Thyroid gland (tissue), 4 donors: Measurements from ENCODE around the gene TBCD. TPM values are rescaled to one million over a fixed set of nuclear protein-coding genes. Genes with fewer than 3 reads are reported as not detected.
A peak's percentile ranks its signal among the peaks of the same experiment; 100 is the strongest.

ENCODE experiments used
- DNase-seq, 2 donors: peaks; one replicate each; pipeline ENCODE4 v3.0.0-alpha.2; 2019
- H3K27ac ChIP-seq, 3 donors: fragments of 200-600 bp; sonication (generic); 1 replicate in 2 of 3; 2 replicates in 1 of 3; pipeline ENCODE4 v1.5.1; 2016 to 2019; ENCODE audit warnings: mild to moderate bottlenecking in 1 of 3, moderate library complexity in 1 of 3
- H3K27me3 ChIP-seq: fragments of 200-600 bp; sonication (generic); one replicate; pipeline ENCODE4 v1.5.1; 2019
- H3K36me3 ChIP-seq, 2 donors: fragments of 200-600 bp; sonication (generic); one replicate each; pipeline ENCODE4 v1.5.1; 2016 to 2019
- H3K4me1 ChIP-seq, 2 donors: fragments of 200-600 bp; sonication (generic); one replicate each; pipeline ENCODE4 v1.5.1; 2017 to 2019
- H3K4me3 ChIP-seq, 3 donors: fragments of 200-600 bp; sonication (generic); replicated peaks in 1 of 3; 1 replicate in 2 of 3; 2 replicates in 1 of 3; pipeline ENCODE4 v1.5.1; 2016; ENCODE audit warnings: mild to moderate bottlenecking in 1 of 3
- H3K9me3 ChIP-seq: fragments of 200-600 bp; sonication (generic); one replicate; pipeline ENCODE4 v1.5.1; 2017
- CTCF ChIP-seq, 6 experiments: fragments of 200-600 bp in 3 of 6; fragments of 450-650 bp in 3 of 6; sonication (generic) in 3 of 6; IDR thresholded peaks; one replicate each; pipeline ENCODE4 v1.5.1; 2016 to 2019; ENCODE audit warnings: antibody characterized with exemption in 6 of 6, mild to moderate bottlenecking in 2 of 6, inconsistent platforms in 1 of 6, moderate library complexity in 1 of 6
- POLR2A ChIP-seq, 2 donors: fragments of 450-650 bp; IDR thresholded peaks; one replicate each; pipeline ENCODE4 v1.6.1; 2017; ENCODE audit warnings: antibody characterized with exemption in 2 of 2, mild to moderate bottlenecking in 2 of 2, moderate library complexity in 1 of 2
- WGBS, 2 donors: methylation state at CpG; one replicate each; pipeline ENCODE4 v1.1.5; 2017; 5-methylcytosine and 5-hydroxymethylcytosine counted together
- intact Hi-C: fragments of 100-400 bp; cut with DNase I; formaldehyde crosslinking; loops from one replicate; pipeline ENCODE4 v1.15.1; 2023
- total RNA-seq, 4 donors: library from RNA; depleted of rRNA; stranded (reverse); fragments of >200 nt; gene quantifications; one replicate each; pipeline ENCODE4 v1.2.3, GENCODE V29; 2016

The TBCD gene
- total RNA-seq, 4 donors from 2014 or later = 72.6 to 85.9 (median 79.6) TPM

GRCh38 chr17:82790391-82790790, 38.5 kb downstream of the TBCD start:
- H3K9me3 ChIP-seq = no peaks in the 10 kb centered on the region
- no peak overlapping the region for H3K4me3 ChIP-seq
- H3K27me3 ChIP-seq = no peaks in the 10 kb centered on the region
- H3K27ac ChIP-seq = no peak overlapping the region
- no peak for DNase-seq
- WGBS, 2 donors = 95 to 97% methylated on average over 7 to 13 of the region's 13 CpGs
- TF ChIP-seq CTCF (IDR thresholded peaks at IDR 0.05) (no peak), POLR2A (IDR thresholded peaks at IDR 0.05) (no peak)
- no peaks in the 10 kb centered on the region for H3K36me3 ChIP-seq
- intact Hi-C loops = no loop called here
- H3K4me1 ChIP-seq = no peaks in the 10 kb centered on the region

GRCh38 chr17:82791532-82791931, 39.7 kb downstream of the TBCD start:
- Histone ChIP-seq H3K4me3 (no peak overlapping the region), H3K4me1 (no peaks in the 10 kb centered on the region), H3K27me3 (no peaks in the 10 kb centered on the region), H3K27ac (no peak overlapping the region), H3K36me3 (no peaks in the 10 kb centered on the region), H3K9me3 (no peaks in the 10 kb centered on the region)
- 86 to 89% methylated on average over 11 to 12 of the region's 12 CpGs for WGBS, 2 donors
- intact Hi-C loops = no loop called here
- no peak for DNase-seq
- no peak for TF ChIP-seq POLR2A (IDR thresholded peaks at IDR 0.05)
- no peak for TF ChIP-seq CTCF (IDR thresholded peaks at IDR 0.05)

- no peak for TF ChIP-seq CTCF (IDR thresholded peaks at IDR 0.05)
- TF ChIP-seq POLR2A (IDR thresholded peaks at IDR 0.05) = no peak
- H3K27ac ChIP-seq = no peak overlapping the region
- no peaks in the 10 kb centered on the region for H3K4me1 ChIP-seq
- no peak for DNase-seq
- H3K36me3 ChIP-seq = no peaks in the 10 kb centered on the region
- no peaks in the 10 kb centered on the region for H3K27me3 ChIP-seq
- no peak overlapping the region for H3K4me3 ChIP-seq
- 85 to 86% methylated on average over 12 to 15 of the region's 15 CpGs for WGBS, 2 donors
- H3K9me3 ChIP-seq = no peaks in the 10 kb centered on the region
- intact Hi-C loops = no loop called here
Measured at GRCh38 chr17:82793974-82794630, 42.2 kb downstream of the TBCD start.

GRCh38 chr17:82794781-82795482, 43.1 kb downstream of the TBCD start:
- Histone ChIP-seq H3K27ac (peak overlapping the region in 1 of 3 donors; percentile 28), H3K27me3 (no peaks in the 10 kb centered on the region), H3K4me3 (no peak overlapping the region), H3K36me3 (no peaks in the 10 kb centered on the region), H3K9me3 (no peaks in the 10 kb centered on the region), H3K4me1 (no peaks in the 10 kb centered on the region)
- DNase-seq = peak in 1 of 2 donors; percentile 15
- intact Hi-C loops = no loop called here
- WGBS, 2 donors = 73 to 83% methylated on average over 18 of the region's 18 CpGs
- TF ChIP-seq POLR2A (IDR thresholded peaks at IDR 0.05) (no peak), CTCF (IDR thresholded peaks at IDR 0.05) (no peak)

- Histone ChIP-seq H3K4me3 (no peak overlapping the region), H3K9me3 (no peaks in the 10 kb centered on the region), H3K27ac (peak overlapping the region in 2 of 3 donors; percentile 5 to 28), H3K36me3 (no peaks in the 10 kb centered on the region), H3K27me3 (no peaks in the 10 kb centered on the region), H3K4me1 (no peaks in the 10 kb centered on the region)
- no peak for DNase-seq
- intact Hi-C loops = no loop called here
- TF ChIP-seq CTCF (IDR thresholded peaks at IDR 0.05) (no peak), POLR2A (IDR thresholded peaks at IDR 0.05) (no peak)
- WGBS, 2 donors = 79 to 98% methylated on average over 6 to 7 of the region's 14 CpGs
Measured at GRCh38 chr17:82795615-82796014, 43.8 kb downstream of the TBCD start.
